HepG2 (cell line): ENCODE results near the gene GAN. TPM values are rescaled to one million over a fixed set of nuclear protein-coding genes. Genes with fewer than 3 reads are reported as not detected.

ENCODE experiments used
- CBFB ChIP-seq: sonication (generic); formaldehyde crosslinking; IDR thresholded peaks from 2 replicates; pipeline ENCODE4 v1.4.0; 2020; ENCODE audit warnings: missing genetic modification reagents
- CCAR2 ChIP-seq: fragments of 200-400 bp; formaldehyde crosslinking; optimal IDR thresholded peaks from 2 replicates; pipeline ENCODE3; 2018; ENCODE audit warnings: low read depth, mild to moderate bottlenecking, low read length, moderate library complexity
- GLMP ChIP-seq: sonication (generic); formaldehyde crosslinking; IDR thresholded peaks from 2 replicates; pipeline ENCODE4 v1.9.0; 2021; ENCODE audit warnings: missing genetic modification reagents, mild to moderate bottlenecking, borderline replicate concordance
- HMG20B ChIP-seq: conservative IDR thresholded peaks from 2 replicates; pipeline ENCODE4 v1.6.1; 2016; ENCODE audit warnings: missing genetic modification reagents, missing compliant biosample characterization
- MLX ChIP-seq: IDR thresholded peaks from 2 replicates; pipeline ENCODE4 v1.6.1; 2016
- NONO ChIP-seq, 2 experiments: fragments of 450-650 bp in 1 of 2; sonication (generic) in 1 of 2; formaldehyde crosslinking in 1 of 2; IDR thresholded peaks in 1 of 2; conservative IDR thresholded peaks in 1 of 2; 2 replicates each; pipeline versions ENCODE4 v1.6.1 to v1.8.0; 2017 to 2022; ENCODE audit warnings: mild to moderate bottlenecking in 1 of 2, missing genetic modification reagents in 1 of 2, moderate library complexity in 1 of 2
- NR2F6 ChIP-seq, 2 experiments: IDR thresholded peaks; 2 replicates each; pipeline ENCODE4 v1.6.1; 2016; ENCODE audit warnings: antibody characterized with exemption in 1 of 2, mild to moderate bottlenecking in 1 of 2
- RNF219 ChIP-seq: sonication (generic); formaldehyde crosslinking; IDR thresholded peaks from 2 replicates; pipeline ENCODE4 v1.5.0; 2020; ENCODE audit warnings: mild to moderate bottlenecking, missing genetic modification reagents
- SRSF9 ChIP-seq: fragments of 200-400 bp; formaldehyde crosslinking; IDR thresholded peaks from 2 replicates; pipeline ENCODE4 v1.6.1; 2018; ENCODE audit warnings: borderline replicate concordance, mild to moderate bottlenecking, low read depth, low read length; ENCODE audit not compliant: insufficient read depth, poor library complexity, severe bottlenecking
- ZKSCAN8 ChIP-seq: IDR thresholded peaks from 2 replicates; pipeline ENCODE4 v1.6.1; 2016; ENCODE audit warnings: borderline replicate concordance, missing genetic modification reagents, missing compliant biosample characterization
- ZNF274 ChIP-seq: sonication (generic); formaldehyde crosslinking; IDR thresholded peaks from 2 replicates; pipeline ENCODE4 v1.5.1; 2020; ENCODE audit warnings: mild to moderate bottlenecking, missing genetic modification reagents
- ZNF3 ChIP-seq: IDR thresholded peaks from 2 replicates; pipeline ENCODE4 v1.7.0; 2017; ENCODE audit warnings: inconsistent platforms
- ZNF317 ChIP-seq: sonication (generic); formaldehyde crosslinking; IDR thresholded peaks from 2 replicates; pipeline ENCODE4 v1.5.0; 2020; ENCODE audit warnings: mild to moderate bottlenecking, missing genetic modification reagents
- ZNF329 ChIP-seq: sonication (generic); formaldehyde crosslinking; IDR thresholded peaks from 2 replicates; pipeline ENCODE4 v1.9.0; 2021; ENCODE audit warnings: low read depth, mild to moderate bottlenecking, missing genetic modification reagents
- ZNF615 ChIP-seq: sonication (generic); formaldehyde crosslinking; IDR thresholded peaks from 2 replicates; pipeline ENCODE4 v1.5.0; 2020; ENCODE audit warnings: mild to moderate bottlenecking, missing genetic modification reagents, borderline replicate concordance
- ZNF879 ChIP-seq: sonication (generic); formaldehyde crosslinking; IDR thresholded peaks from 2 replicates; pipeline ENCODE4 v1.8.1; 2023; ENCODE audit warnings: missing genetic modification reagents
- ZSCAN31 ChIP-seq: sonication (generic); formaldehyde crosslinking; IDR thresholded peaks from 2 replicates; pipeline ENCODE4 v1.5.0; 2020; ENCODE audit warnings: low read depth, mild to moderate bottlenecking, missing genetic modification reagents
- ZZZ3 ChIP-seq: sonication (generic); formaldehyde crosslinking; IDR thresholded peaks from 2 replicates; pipeline ENCODE4 v1.4.0; 2020; ENCODE audit warnings: missing genetic modification reagents, mild to moderate bottlenecking, borderline replicate concordance
- polyA plus RNA-seq, 8 experiments: library from polyadenylated mRNA; depleted of rRNA in 3 of 8; stranded (reverse) in 7 of 8; unstranded in 1 of 8; fragments of >200 nt; fragmentation: Illumina TruSeq in 4 of 8; extraction: Trizol in 4 of 8; gene quantifications; 2 replicates each; pipeline versions ENCODE4 v1.2.1 to v1.2.3, GENCODE V29; 2011 to 2016; ENCODE audit warnings: low read depth in 4 of 8, missing spikeins in 1 of 8, mixed read lengths in 1 of 8; ENCODE audit not compliant: insufficient read depth in 1 of 8
- total RNA-seq, 5 experiments: library from RNA; depleted of rRNA; stranded (reverse); fragments of >200 nt; fragmentation: Illumina TruSeq; extraction: Trizol; gene quantifications; 2 replicates each; pipeline ENCODE4 v1.2.3, GENCODE V29; 2016; ENCODE audit warnings: low read depth in 1 of 5
- TF ChIP-seq, protein P1 (sequence below): sonication (generic); formaldehyde crosslinking; IDR thresholded peaks from 2 replicates; pipeline ENCODE4 v1.5.1; 2020; ENCODE audit warnings: mild to moderate bottlenecking, missing genetic modification reagents
- TF ChIP-seq, protein P2 (sequence below): sonication (generic); formaldehyde crosslinking; IDR thresholded peaks from 2 replicates; pipeline ENCODE4 v1.8.0; 2022; ENCODE audit warnings: mild to moderate bottlenecking, missing genetic modification reagents, moderate library complexity

Gene GAN
- total and polyA plus RNA-seq, 2 of the 13 experiments (the other 11 are each of a cell fraction or from before 2014, with no cell fraction given) = 4.3 to 11.0 TPM

DNA sequence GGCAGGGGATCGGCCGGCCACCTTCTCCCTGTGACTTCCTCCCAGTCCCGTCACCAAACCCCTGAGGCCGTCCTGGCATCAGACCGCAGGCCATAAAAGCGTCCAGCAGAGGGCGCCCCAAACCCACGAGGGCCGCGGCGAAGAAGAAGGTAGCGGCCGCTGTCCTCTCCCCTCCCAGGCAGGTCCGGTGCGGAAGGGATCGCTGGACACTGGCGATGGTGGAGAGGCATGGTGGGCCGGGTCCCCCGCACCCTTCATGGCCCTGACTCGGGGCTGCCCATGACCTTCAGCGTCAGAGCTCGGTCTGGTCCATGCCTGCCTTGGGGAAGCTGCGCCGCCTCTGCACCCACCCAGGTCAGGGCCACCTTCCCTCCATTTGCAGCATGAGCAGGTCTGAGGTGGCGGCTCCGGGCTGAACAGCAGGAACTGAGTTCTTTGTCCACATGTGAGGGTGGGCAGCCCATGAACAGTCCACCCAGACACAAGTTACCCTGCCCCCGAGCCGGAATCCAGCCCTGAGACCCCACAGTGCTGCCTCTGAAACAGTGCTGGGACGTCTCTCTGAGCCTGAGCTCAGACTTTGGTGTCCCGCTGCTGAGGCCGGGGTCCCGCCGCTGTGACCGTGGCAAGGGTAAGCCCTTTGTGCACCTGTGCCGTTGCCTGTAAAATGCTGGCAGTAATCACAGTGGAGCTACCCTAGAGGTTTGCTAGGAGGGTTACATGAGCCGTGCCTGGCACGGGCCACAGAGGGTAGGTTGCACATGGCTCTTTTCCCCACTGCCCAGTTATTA, 89.0 kb downstream of the GAN start (continued):
- TF ChIP-seq SRSF9 (no peak), GLMP (no peak), ZNF615 (CRISPR knock-in tag) (no peak), ZKSCAN8 (peak; percentile 78; the same call in 1 of the 2 replicates), ZZZ3 (CRISPR knock-in tag) (0 out of 2 replicates have a peak, but pooled peaks have one; percentile 38), HMG20B (CRISPR knock-in tag) (no peak), CBFB (CRISPR knock-in tag) (peak; percentile 90), ZNF317 (CRISPR knock-in tag) (peak; percentile 48; the same call in 1 of the 2 replicates), NONO (IDR thresholded peaks at IDR 0.05) (no peak), NONO (CRISPR knock-in tag; conservative IDR thresholded peaks at IDR 0.05) (peak; percentile 89), ZNF274 (CRISPR knock-in tag) (peak; percentile 96; the same call in 1 of the 2 replicates), ZNF879 (CRISPR knock-in tag) (no peak), RNF219 (CRISPR knock-in tag) (no peak), CCAR2 (no peak), MLX (CRISPR knock-in tag) (no peak; the same call in 1 of the 2 replicates), NR2F6 (IDR thresholded peaks at IDR 0.05) (no peak), NR2F6 (CRISPR knock-in tag; IDR thresholded peaks at IDR 0.05) (peak; percentile 66), ZSCAN31 (no peak), ZNF329 (CRISPR knock-in tag) (no peak), ZNF3 (CRISPR knock-in tag) (no peak)
- TF ChIP-seq, protein P1, sequence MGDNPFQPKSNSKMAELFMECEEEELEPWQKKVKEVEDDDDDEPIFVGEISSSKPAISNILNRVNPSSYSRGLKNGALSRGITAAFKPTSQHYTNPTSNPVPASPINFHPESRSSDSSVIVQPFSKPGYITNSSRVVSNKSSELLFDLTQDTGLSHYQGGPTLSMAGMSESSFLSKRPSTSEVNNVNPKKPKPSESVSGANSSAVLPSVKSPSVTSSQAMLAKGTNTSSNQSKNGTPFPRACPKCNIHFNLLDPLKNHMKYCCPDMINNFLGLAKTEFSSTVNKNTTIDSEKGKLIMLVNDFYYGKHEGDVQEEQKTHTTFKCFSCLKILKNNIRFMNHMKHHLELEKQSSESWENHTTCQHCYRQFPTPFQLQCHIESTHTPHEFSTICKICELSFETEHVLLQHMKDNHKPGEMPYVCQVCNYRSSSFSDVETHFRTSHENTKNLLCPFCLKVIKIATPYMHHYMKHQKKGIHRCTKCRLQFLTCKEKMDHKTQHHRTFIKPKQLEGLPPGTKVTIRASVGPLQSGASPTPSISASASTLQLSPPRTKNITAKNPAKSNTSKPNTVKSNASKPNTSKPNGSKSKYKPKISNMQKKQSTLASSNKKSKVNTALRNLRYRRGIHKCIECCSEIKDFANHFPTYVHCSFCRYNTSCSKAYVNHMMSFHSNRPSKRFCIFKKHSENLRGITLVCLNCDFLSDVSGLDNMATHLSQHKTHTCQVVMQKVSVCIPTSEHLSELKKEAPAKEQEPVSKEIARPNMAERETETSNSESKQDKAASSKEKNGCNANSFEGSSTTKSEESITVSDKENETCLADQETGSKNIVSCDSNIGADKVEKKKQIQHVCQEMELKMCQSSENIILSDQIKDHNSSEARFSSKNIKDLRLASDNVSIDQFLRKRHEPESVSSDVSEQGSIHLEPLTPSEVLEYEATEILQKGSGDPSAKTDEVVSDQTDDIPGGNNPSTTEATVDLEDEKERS = peak; percentile 92
- TF ChIP-seq, protein P2, sequence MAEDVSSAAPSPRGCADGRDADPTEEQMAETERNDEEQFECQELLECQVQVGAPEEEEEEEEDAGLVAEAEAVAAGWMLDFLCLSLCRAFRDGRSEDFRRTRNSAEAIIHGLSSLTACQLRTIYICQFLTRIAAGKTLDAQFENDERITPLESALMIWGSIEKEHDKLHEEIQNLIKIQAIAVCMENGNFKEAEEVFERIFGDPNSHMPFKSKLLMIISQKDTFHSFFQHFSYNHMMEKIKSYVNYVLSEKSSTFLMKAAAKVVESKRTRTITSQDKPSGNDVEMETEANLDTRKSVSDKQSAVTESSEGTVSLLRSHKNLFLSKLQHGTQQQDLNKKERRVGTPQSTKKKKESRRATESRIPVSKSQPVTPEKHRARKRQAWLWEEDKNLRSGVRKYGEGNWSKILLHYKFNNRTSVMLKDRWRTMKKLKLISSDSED (CRISPR knock-in tag) = no peak
